ENCODE results near the gene RAN.

DNA sequence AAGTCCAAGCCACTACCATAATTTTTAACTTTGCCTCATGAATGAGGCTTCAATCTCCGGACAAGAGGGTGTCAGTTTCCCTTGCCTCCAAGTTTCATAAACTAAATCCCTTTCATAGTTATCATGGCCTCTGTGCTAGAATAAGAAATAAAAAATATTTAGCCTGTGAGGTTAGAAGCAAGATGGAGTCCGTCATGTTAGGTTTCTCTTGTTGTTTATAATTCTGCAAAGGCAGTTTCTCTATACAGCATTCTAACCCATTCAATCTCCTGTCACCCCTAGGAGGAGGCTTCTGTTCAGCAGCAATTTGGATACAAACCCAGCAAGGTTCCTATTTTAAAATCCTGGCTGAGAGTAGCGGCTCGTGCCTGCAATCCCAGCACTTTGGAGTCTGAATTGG lies 15.8 kb upstream of the RAN start:
- TF ChIP-seq, protein P1, sequence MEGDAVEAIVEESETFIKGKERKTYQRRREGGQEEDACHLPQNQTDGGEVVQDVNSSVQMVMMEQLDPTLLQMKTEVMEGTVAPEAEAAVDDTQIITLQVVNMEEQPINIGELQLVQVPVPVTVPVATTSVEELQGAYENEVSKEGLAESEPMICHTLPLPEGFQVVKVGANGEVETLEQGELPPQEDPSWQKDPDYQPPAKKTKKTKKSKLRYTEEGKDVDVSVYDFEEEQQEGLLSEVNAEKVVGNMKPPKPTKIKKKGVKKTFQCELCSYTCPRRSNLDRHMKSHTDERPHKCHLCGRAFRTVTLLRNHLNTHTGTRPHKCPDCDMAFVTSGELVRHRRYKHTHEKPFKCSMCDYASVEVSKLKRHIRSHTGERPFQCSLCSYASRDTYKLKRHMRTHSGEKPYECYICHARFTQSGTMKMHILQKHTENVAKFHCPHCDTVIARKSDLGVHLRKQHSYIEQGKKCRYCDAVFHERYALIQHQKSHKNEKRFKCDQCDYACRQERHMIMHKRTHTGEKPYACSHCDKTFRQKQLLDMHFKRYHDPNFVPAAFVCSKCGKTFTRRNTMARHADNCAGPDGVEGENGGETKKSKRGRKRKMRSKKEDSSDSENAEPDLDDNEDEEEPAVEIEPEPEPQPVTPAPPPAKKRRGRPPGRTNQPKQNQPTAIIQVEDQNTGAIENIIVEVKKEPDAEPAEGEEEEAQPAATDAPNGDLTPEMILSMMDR (IDR thresholded peaks at IDR 0.05): no peak
- TF ChIP-seq POLR2A (IDR thresholded peaks at IDR 0.05): no peak

Data from testis (tissue), 2 donors.